SKM-1 treated with dmso at 0.1 percent for 144 hours (cell line): ENCODE data around the gene TENM4.
A peak's percentile ranks its signal among the peaks of the same experiment; 100 is the strongest.

Experiments
- DNase-seq: peaks from one replicate; lab custom pipeline; 2025; ENCODE audit not compliant: unreplicated experiment; lab: John Stamatoyannopoulos, UW

TENM4 gene

GRCh38 chr11:79421820-79422219, 19.0 kb downstream of the TENM4 start:
- DNase-seq: no peak

GRCh38 chr11:79419120-79419519, 21.7 kb downstream of the TENM4 start:
- DNase-seq: no peak

GRCh38 chr11:79418241-79418640, 22.6 kb downstream of the TENM4 start:
- no peak for DNase-seq

GRCh38 chr11:79417069-79417920, 23.5 kb downstream of the TENM4 start:
- DNase-seq: no peak

- DNase-seq: no peak
Measured at GRCh38 chr11:79415912-79416311, 24.9 kb downstream of the TENM4 start.

GRCh38 chr11:79415411-79415810, 25.4 kb downstream of the TENM4 start:
- no peak for DNase-seq

- no peak for DNase-seq
Measured at GRCh38 chr11:79414644-79415317, 26.0 kb downstream of the TENM4 start.

GRCh38 chr11:79414041-79414440, 26.8 kb downstream of the TENM4 start:
- no peak for DNase-seq

- no peak for DNase-seq
Measured at GRCh38 chr11:79413268-79413667, 27.6 kb downstream of the TENM4 start.

- no peak for DNase-seq
Measured at GRCh38 chr11:79412761-79413160, 28.1 kb downstream of the TENM4 start.

GRCh38 chr11:79409330-79409729, 31.5 kb downstream of the TENM4 start:
- no peak for DNase-seq

GRCh38 chr11:79406376-79406775, 34.5 kb downstream of the TENM4 start:
- DNase-seq: peak; percentile 52

- DNase-seq: no peak
Measured at GRCh38 chr11:79404806-79405205, 36.0 kb downstream of the TENM4 start.

- peak; percentile 76 for DNase-seq
Measured at GRCh38 chr11:79404325-79404724, 36.5 kb downstream of the TENM4 start.

- DNase-seq: no peak
Measured at GRCh38 chr11:79403839-79404238, 37.0 kb downstream of the TENM4 start.

- DNase-seq: no peak
Measured at GRCh38 chr11:79402912-79403311, 37.9 kb downstream of the TENM4 start.

- no peak for DNase-seq
Measured at GRCh38 chr11:79400717-79401330, 40.0 kb downstream of the TENM4 start.

- no peak for DNase-seq
Measured at GRCh38 chr11:79400206-79400605, 40.6 kb downstream of the TENM4 start.

- DNase-seq: no peak
Measured at GRCh38 chr11:79397252-79397651, 43.6 kb downstream of the TENM4 start.

GRCh38 chr11:79396674-79397073, 44.2 kb downstream of the TENM4 start:
- no peak for DNase-seq

GRCh38 chr11:79396001-79396400, 44.8 kb downstream of the TENM4 start:
- no peak for DNase-seq
